Body of pancreas (tissue), 4 donors: ENCODE results near the gene CDH4. TPM values are rescaled to one million over a fixed set of nuclear protein-coding genes. Genes with fewer than 3 reads are reported as not detected.

Source experiments
- ATAC-seq: fragments of 150-250 bp; one replicate; pipeline ENCODE4 v1.9.1; 2016
- DNase-seq, 4 donors: peaks; one replicate each; pipeline ENCODE4 v3.0.0-alpha.2; 2019
- H3K27ac ChIP-seq, 4 donors: fragments of 200-600 bp; sonication (generic); 1 replicate in 3 of 4; 2 replicates in 1 of 4; pipeline versions ENCODE4 v1.5.1 to v1.6.1; 2016 to 2019; ENCODE audit warnings: mild to moderate bottlenecking in 1 of 4, mixed read lengths in 1 of 4, moderate library complexity in 1 of 4
- H3K27me3 ChIP-seq, 2 donors: fragments of 200-600 bp; sonication (generic); one replicate each; pipeline ENCODE4 v1.6.0; 2016; ENCODE audit warnings: mild to moderate bottlenecking in 1 of 2
- H3K36me3 ChIP-seq, 2 donors: fragments of 200-600 bp; sonication (generic); replicated peaks in 1 of 2; 2 replicates each; pipeline ENCODE4 v1.5.1; 2016; ENCODE audit warnings: low read depth in 2 of 2; ENCODE audit not compliant: insufficient read depth in 1 of 2
- H3K4me1 ChIP-seq: fragments of 200-600 bp; sonication (generic); one replicate; pipeline ENCODE4 v1.6.0; 2016
- H3K4me3 ChIP-seq, 2 donors: fragments of 200-600 bp; sonication (generic); 1 replicate in 1 of 2; 2 replicates in 1 of 2; pipeline ENCODE4 v1.5.1; 2016 to 2019
- H3K9me3 ChIP-seq, 3 donors: fragments of 200-600 bp; sonication (generic); 1 replicate in 2 of 3; 2 replicates in 1 of 3; pipeline ENCODE4 v1.5.1; 2016
- CTCF ChIP-seq, 7 experiments: fragments of 450-650 bp in 4 of 7; fragments of 200-600 bp in 3 of 7; sonication (generic) in 3 of 7; IDR thresholded peaks; one replicate each; pipeline ENCODE4 v1.5.1; 2016 to 2019; ENCODE audit warnings: antibody characterized with exemption in 7 of 7
- POLR2A ChIP-seq, 3 donors: fragments of 450-650 bp; IDR thresholded peaks; one replicate each; pipeline ENCODE4 v1.6.1; 2016; ENCODE audit warnings: antibody characterized with exemption in 3 of 3, mild to moderate bottlenecking in 2 of 3
- WGBS, 2 donors: methylation state at CpG; one replicate each; pipeline ENCODE4 v1.1.5; 2017; 5-methylcytosine and 5-hydroxymethylcytosine counted together
- intact Hi-C: fragments of 100-400 bp; cut with DNase I; formaldehyde crosslinking; loops from one replicate; pipeline ENCODE4 v1.15.1; 2023
- total RNA-seq, 2 donors: library from RNA; depleted of rRNA; stranded (reverse); fragments of >200 nt; gene quantifications; one replicate each; pipeline ENCODE4 v1.1.0, GENCODE V29; 2016

CDH4 gene
- total RNA-seq, 2 donors from 2014 or later: 0.33 to 0.52 TPM

GRCh38 chr20:61359254-61359653, 107.2 kb downstream of the CDH4 start:
- Histone ChIP-seq H3K27me3 (no peaks in the 10 kb centered on the region), H3K27ac (no peak overlapping the region), H3K36me3 (no peaks in the 10 kb centered on the region), H3K4me1 (no peaks in the 10 kb centered on the region), H3K9me3 (no peaks in the 10 kb centered on the region), H3K4me3 (no peak overlapping the region)
- DNase-seq: no peak
- intact Hi-C loops: no loop called here
- no peak for ATAC-seq
- no peak for TF ChIP-seq POLR2A (IDR thresholded peaks at IDR 0.05)
- no peak for TF ChIP-seq CTCF (IDR thresholded peaks at IDR 0.05)
- 50 to 63% methylated on average over 15 to 17 of the region's 17 CpGs for WGBS, 2 donors

- DNase-seq: no peak
- no peak for ATAC-seq
These were observed 108.2 kb downstream of the CDH4 start for GRCh38 chr20:61360296-61360695.

GRCh38 chr20:61360940-61361339, 108.9 kb downstream of the CDH4 start:
- no peaks in the 10 kb centered on the region for H3K4me1 ChIP-seq
- intact Hi-C loops: no loop called here
- TF ChIP-seq CTCF (IDR thresholded peaks at IDR 0.05) (no peak), POLR2A (IDR thresholded peaks at IDR 0.05) (no peak)
- no peak overlapping the region for H3K27ac ChIP-seq
- H3K36me3 ChIP-seq: no peaks in the 10 kb centered on the region
- no peaks in the 10 kb centered on the region for H3K27me3 ChIP-seq
- WGBS, 2 donors: 54 to 57% methylated on average over 8 of the region's 8 CpGs
- no peak overlapping the region for H3K4me3 ChIP-seq
- DNase-seq (no peak), ATAC-seq (no peak)
- H3K9me3 ChIP-seq: no peaks in the 10 kb centered on the region

More at GRCh38 chr20:61360296-61360695, 108.2 kb downstream of the CDH4 start:
- WGBS, 2 donors: 52 to 63% methylated on average over 9 of the region's 9 CpGs
- no peaks in the 10 kb centered on the region for H3K36me3 ChIP-seq
- H3K27me3 ChIP-seq: no peaks in the 10 kb centered on the region
- TF ChIP-seq POLR2A (IDR thresholded peaks at IDR 0.05): no peak
- no peak for TF ChIP-seq CTCF (IDR thresholded peaks at IDR 0.05)
- H3K9me3 ChIP-seq: no peaks in the 10 kb centered on the region
- no peaks in the 10 kb centered on the region for H3K4me1 ChIP-seq
- intact Hi-C loops: no loop called here
- H3K27ac ChIP-seq: no peak overlapping the region
- no peak overlapping the region for H3K4me3 ChIP-seq

GRCh38 chr20:61361501-61361900, 109.4 kb downstream of the CDH4 start:
- Histone ChIP-seq H3K4me3 (no peak overlapping the region), H3K9me3 (no peaks in the 10 kb centered on the region), H3K36me3 (no peaks in the 10 kb centered on the region), H3K27ac (no peak overlapping the region), H3K27me3 (no peaks in the 10 kb centered on the region), H3K4me1 (no peaks in the 10 kb centered on the region)
- no peak for ATAC-seq
- 77 to 83% methylated on average over 13 to 14 of the region's 14 CpGs for WGBS, 2 donors
- DNase-seq: no peak
- no peak for TF ChIP-seq POLR2A (IDR thresholded peaks at IDR 0.05)
- intact Hi-C loops: no loop called here

GRCh38 chr20:61364147-61364546, 112.1 kb downstream of the CDH4 start:
- no peak for TF ChIP-seq CTCF (IDR thresholded peaks at IDR 0.05)
- TF ChIP-seq POLR2A (IDR thresholded peaks at IDR 0.05): no peak
- Histone ChIP-seq H3K9me3 (no peaks in the 10 kb centered on the region), H3K27ac (no peak overlapping the region), H3K27me3 (no peaks in the 10 kb centered on the region), H3K36me3 (no peaks in the 10 kb centered on the region), H3K4me1 (no peaks in the 10 kb centered on the region), H3K4me3 (no peak overlapping the region)
- intact Hi-C loops: no loop called here
- 71 to 73% methylated on average over 4 to 5 of the region's 5 CpGs for WGBS, 2 donors
- no peak for DNase-seq
- ATAC-seq: no peak
